ENCODE results near the gene FILIP1L.

FILIP1L gene

GRCh38 chr3:99902091-99902490, 212.2 kb downstream of the FILIP1L start:
- in situ Hi-C loops (cut with MboI; ENCODE audit: low sequenced_read_pairs), result no loop called here

DNA sequence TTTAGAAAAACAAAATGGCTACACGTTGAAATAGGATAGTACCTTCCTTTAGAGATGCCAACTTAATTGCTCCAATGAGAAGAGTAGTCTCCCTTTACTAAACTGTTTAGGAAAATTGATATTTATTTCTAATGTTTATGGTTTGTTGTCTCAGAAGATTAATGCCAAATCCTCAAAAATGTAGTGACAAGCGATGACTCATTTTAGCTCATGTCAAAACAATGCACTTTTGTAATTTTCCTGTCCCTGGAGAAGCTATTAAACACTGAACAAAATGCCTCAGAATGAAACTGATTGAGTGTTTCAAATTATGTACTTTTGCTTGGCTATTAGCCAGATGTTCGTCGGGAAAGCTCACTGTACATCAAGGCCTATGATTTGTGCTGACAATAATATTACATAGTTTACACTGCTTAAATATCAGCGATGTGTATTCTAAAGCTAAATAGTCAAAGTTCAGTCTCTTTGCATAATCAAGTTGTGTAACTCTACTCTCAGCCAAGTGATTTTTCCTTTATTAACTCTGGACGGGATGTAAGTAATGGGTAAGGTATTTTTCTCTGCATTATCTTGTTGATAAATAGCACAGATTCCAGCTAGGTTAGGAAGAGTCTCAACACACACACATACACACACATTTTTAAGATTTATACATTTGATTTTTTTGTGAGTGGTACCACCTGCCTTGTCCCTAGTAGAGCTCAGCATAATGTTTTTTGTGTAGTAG, 212.9 kb downstream of the FILIP1L start:
- in situ Hi-C loops (cut with MboI; ENCODE audit: low sequenced_read_pairs), result no loop called here

DNA sequence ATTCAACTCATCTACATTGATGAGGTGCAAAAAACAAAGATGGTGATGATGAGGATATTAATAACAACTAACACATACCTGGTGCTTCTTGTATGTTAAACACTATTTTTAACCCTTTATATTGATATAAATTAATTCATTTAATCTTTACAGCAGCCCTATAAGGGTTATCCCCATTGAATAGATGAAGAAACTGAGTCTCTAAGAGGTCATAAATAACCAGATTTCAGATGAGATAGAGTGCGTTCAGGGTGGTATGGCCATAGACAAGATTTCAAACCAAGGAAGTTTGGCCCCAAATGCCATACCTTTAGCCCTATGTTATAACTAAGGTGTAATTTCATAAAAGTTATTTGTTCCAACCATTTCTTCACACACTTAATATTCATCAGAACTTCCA, 214.1 kb downstream of the FILIP1L start:
- in situ Hi-C loops (cut with MboI; ENCODE audit: low sequenced_read_pairs), result no loop called here

DNA sequence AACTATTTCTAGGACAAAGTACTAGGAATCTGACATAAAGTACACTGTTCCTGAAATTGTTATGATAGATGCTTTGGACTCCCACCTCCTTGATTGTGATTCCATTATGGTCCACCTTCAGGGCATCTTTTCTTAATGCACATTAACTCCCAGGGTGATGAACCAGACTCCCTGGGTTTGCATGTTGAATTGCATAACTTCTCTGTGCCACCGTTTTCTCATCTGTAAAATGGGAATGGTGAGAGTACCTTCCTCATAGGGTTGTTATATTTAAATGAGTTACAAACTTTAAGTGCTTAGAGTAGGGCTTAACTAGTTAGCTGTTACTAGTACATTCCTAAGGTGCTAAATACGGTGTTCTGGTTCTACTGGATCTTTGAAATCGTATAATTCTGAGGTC, 214.7 kb downstream of the FILIP1L start:
- in situ Hi-C loops (cut with MboI; ENCODE audit: low sequenced_read_pairs), result no loop called here

DNA sequence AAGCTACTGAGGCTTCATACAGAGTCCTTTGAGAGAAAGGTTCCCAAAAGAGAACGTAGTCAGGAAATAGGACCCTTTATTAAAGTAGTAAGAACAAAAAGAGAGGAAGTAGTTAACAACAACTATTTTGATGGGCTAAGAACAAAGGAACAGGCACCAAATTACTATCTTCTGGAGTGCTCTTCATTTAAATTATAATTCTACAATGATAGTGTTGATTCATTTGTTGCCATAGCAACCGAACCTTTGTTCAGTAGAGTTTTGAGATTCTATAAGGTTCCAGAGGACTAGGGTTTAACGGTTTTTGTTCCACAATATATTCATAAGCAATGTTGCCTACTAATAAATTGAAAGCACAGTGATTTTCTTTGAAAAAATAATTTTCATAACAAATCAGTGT, 217.8 kb downstream of the FILIP1L start:
- in situ Hi-C loops (cut with MboI; ENCODE audit: low sequenced_read_pairs), result no loop called here

GRCh38 chr3:99895703-99896441, 218.4 kb downstream of the FILIP1L start:
- in situ Hi-C loops (cut with MboI; ENCODE audit: low sequenced_read_pairs), result no loop called here

- in situ Hi-C loops (cut with MboI; ENCODE audit: low sequenced_read_pairs), result no loop called here
These were observed 219.1 kb downstream of the FILIP1L start for GRCh38 chr3:99895131-99895696.

GRCh38 chr3:99892332-99892731, 222.0 kb downstream of the FILIP1L start:
- in situ Hi-C loops (cut with MboI; ENCODE audit: low sequenced_read_pairs), result no loop called here

GRCh38 chr3:99891610-99892285, 222.6 kb downstream of the FILIP1L start:
- in situ Hi-C loops (cut with MboI; ENCODE audit: low sequenced_read_pairs), result no loop called here

GRCh38 chr3:99885851-99886250, 228.4 kb downstream of the FILIP1L start:
- in situ Hi-C loops (cut with MboI; ENCODE audit: low sequenced_read_pairs), result no loop called here

DNA sequence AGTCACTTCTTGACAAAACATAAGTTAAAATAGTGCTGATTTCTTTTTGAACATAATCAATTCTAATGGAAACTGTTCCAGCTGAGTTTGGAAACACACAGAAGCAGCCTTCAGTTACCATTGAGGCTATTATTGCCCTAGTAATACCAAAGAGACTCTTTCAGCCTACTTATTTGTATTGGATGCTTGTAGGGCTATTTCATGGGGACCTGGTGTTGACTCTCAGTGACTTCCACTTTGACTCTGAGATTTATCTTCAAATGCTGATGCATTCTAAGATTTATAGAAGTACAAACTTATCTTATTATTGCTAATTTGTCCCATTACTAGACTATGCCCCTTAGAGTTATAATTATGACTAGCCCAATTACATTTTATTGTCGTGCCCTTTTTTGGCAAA, 229.2 kb downstream of the FILIP1L start:
- in situ Hi-C loops (cut with MboI; ENCODE audit: low sequenced_read_pairs), result no loop called here

GRCh38 chr3:99884484-99884883, 229.8 kb downstream of the FILIP1L start:
- in situ Hi-C loops (cut with MboI; ENCODE audit: low sequenced_read_pairs), result no loop called here

DNA sequence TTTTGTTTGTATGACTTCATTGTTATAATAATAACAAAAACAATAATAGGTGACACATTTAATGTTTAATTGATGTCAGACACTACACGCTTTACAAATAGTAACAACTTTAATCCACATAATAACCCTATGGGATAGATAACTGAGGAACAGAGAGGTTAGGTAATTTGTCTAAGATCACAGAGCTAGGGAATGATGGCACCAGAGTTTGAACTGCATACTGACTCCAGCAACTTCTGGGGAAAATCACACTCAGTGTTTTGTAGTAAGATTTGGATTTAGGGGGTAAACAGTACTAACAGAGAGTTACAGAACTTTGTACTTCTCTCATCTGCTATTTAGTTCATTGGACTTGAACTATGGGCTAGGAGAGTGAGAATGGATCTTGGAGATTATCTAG, 230.6 kb downstream of the FILIP1L start:
- in situ Hi-C loops (cut with MboI; ENCODE audit: low sequenced_read_pairs), result no loop called here

- in situ Hi-C loops (cut with MboI; ENCODE audit: low sequenced_read_pairs), result no loop called here
These were observed 231.2 kb downstream of the FILIP1L start for GRCh38 chr3:99883138-99883461.

- in situ Hi-C loops (cut with MboI; ENCODE audit: low sequenced_read_pairs), result no loop called here
These were observed 231.7 kb downstream of the FILIP1L start for GRCh38 chr3:99882436-99883137.

GRCh38 chr3:99881121-99881524, 233.2 kb downstream of the FILIP1L start:
- in situ Hi-C loops (cut with MboI; ENCODE audit: low sequenced_read_pairs), result no loop called here

GRCh38 chr3:99879275-99879674, 235.0 kb downstream of the FILIP1L start:
- in situ Hi-C loops (cut with MboI; ENCODE audit: low sequenced_read_pairs), result no loop called here

GRCh38 chr3:99878005-99878404, 236.3 kb downstream of the FILIP1L start:
- in situ Hi-C loops (cut with MboI; ENCODE audit: low sequenced_read_pairs), result no loop called here

DNA sequence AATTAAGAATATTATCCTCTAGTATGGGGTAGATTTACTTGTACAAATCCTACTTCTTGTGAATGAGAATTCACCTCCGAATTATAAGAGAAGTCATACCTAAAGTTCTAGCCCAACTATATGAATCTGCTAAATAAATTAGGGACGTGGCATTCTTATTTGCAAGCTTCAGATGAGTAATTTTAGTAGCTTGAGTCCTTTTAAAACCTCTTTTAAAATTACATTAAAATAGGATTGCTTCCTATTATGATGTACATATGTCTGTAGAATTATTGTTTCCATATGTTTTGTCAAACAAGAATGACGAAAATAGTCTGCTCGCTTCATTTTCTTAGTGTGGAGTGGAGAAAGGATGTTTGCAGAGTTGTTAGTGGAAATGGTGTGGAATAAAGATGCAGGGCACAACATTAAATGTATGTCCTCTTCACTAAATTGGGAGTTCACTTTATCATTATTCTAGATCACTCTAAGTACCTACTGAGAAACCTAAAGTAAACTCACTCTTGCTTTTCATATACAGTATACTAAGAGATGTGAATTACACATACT, 237.2 kb downstream of the FILIP1L start:
- in situ Hi-C loops (cut with MboI; ENCODE audit: low sequenced_read_pairs), result no loop called here

GRCh38 chr3:99875929-99876841, 238.1 kb downstream of the FILIP1L start:
- in situ Hi-C loops (cut with MboI; ENCODE audit: low sequenced_read_pairs), result no loop called here

Data from HL-60/S4 treated with phorbol 12-myristate 13-acetate at 8.2 ng/mL for 4 days and 3 days (cell line).